ENCODE results near the gene C5.

Gene C5

DNA sequence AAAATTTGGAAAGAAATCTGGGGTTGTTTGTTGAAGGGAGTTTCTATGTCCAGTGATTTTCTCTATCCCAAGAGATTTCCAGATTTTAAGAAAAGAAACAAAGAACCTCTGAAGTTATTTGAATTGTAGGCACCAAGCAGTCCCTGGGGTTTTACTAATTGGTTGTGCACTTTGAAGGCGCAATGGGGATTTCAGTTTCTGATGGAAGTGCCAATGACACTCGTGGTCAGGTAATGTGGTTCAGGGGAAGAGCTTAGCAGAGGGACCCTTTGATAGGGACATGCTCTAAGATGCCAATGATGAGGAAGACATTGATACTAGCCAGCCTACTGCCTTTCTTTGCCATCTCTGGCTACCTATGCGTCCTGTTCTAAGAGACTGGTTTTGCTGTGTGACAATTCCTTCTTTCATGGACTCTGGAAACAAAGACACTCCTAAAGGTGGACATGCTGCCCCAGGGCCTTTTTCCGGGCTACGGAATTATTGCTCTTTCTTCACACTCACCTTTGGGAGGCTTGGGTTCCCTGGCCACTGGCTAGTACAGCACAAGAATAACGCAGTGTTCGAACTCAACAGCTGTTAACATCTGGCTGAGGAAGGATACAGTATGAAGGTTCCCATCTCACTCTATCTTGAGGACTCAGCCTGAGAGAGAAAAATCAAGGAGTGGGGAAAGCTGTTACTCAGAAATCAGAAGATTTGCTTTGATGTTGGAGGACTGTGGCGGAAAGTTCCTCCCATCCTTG lies 116.6 kb downstream of the C5 start:
- no peak for DNase-seq
- Mint-ChIP-seq H3K4me1 (peaks cover 42% of the 10 kb centered on the region), H3K27ac (no peak overlapping the region), H3K36me3 (ENCODE audit: low read depth) (no peaks in the 10 kb centered on the region), H3K4me3 (no peak overlapping the region), H3K27me3 (ENCODE audit: low read depth, poor library complexity) (peaks cover 28% of the 10 kb centered on the region), H3K9me3 (peaks cover 3% of the 10 kb centered on the region)
- TF ChIP-seq, protein P1, sequence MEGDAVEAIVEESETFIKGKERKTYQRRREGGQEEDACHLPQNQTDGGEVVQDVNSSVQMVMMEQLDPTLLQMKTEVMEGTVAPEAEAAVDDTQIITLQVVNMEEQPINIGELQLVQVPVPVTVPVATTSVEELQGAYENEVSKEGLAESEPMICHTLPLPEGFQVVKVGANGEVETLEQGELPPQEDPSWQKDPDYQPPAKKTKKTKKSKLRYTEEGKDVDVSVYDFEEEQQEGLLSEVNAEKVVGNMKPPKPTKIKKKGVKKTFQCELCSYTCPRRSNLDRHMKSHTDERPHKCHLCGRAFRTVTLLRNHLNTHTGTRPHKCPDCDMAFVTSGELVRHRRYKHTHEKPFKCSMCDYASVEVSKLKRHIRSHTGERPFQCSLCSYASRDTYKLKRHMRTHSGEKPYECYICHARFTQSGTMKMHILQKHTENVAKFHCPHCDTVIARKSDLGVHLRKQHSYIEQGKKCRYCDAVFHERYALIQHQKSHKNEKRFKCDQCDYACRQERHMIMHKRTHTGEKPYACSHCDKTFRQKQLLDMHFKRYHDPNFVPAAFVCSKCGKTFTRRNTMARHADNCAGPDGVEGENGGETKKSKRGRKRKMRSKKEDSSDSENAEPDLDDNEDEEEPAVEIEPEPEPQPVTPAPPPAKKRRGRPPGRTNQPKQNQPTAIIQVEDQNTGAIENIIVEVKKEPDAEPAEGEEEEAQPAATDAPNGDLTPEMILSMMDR (IDR thresholded peaks at IDR 0.05): no peak

DNA sequence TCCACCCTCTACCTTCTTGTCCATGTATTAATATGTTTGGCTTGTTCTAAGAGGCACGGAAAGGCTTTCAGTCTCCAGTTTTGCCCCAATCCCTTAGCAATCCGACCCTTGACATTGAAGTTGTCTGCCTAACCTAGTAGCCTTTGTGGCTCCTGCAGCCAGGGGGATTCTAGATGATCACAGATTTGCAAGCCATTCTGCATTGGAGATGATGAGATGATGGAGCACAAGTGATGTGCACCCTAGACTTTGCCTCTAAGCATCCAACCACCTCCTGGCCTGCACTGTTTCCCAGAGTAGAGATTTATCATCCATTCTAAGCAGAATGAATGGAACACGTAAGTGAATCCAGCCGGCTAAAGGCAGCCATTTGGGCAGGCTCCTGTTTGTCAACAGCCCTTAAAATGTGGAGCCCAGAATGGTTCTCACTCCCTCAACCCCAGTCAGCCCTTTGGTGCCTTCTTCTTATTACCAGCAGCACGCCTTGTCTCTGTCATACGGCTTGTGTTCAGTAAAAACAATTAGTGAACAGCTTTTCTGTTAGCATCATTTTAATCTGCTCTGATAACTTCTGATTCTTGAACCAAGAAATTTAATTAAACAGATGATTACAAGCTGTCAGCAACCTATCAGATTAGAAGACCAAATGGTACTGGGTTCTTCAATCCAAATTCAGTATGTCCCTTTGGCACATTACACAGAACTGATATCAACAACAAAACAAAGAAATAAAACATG lies 117.8 kb downstream of the C5 start:
- peaks cover 3% of the 10 kb centered on the region for H3K9me3 Mint-ChIP-seq
- DNase-seq: no peak
- TF ChIP-seq, protein P1 (IDR thresholded peaks at IDR 0.05): no peak
- no peak overlapping the region for H3K4me3 Mint-ChIP-seq
- peaks cover 35% of the 10 kb centered on the region for H3K4me1 Mint-ChIP-seq
- peaks cover 37% of the 10 kb centered on the region for H3K27me3 Mint-ChIP-seq (ENCODE audit: low read depth, poor library complexity)
- no peaks in the 10 kb centered on the region for H3K36me3 Mint-ChIP-seq (ENCODE audit: low read depth)
- H3K27ac Mint-ChIP-seq: no peak overlapping the region

DNA sequence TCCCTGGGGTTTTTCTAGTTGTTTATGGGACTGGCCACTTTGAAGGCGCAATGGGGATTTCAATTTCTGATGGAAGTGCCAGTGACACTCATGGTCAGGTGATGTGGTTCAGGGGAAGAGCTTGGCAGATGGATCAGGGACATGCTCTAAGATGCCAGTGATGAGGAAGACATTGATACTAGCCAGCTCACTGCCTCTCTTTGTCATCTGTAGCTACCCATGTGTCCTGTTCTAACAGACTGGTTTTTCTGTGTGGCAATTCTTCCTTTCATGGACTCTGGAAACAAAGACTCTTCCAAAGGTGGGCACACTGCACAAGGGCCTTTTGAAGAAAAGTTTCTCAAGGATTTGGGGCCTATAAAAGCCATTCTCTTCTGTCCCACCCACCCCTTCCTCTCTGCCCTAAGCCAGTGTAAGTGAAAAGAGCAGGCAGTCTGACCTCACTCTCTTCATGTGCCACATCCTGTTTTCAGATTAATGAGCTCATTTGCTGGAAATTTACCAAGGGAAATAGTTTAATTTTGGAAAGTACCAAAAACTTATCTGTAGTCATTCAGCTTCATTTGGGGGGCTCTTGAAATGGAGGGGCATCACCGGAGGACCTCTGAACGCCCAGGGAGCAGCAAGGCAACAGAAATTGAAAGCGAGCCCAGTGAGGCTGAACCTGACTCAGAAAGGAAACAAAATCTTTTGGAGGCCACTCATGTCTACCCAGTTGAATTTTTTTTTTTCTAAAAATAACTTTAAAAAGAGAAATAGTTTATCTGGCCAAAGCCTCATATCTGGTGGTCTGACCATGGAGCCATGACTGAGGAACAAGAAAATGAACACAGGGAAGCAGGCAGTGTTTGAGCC lies 118.6 kb downstream of the C5 start:
- Mint-ChIP-seq H3K4me3 (no peak overlapping the region), H3K27me3 (ENCODE audit: low read depth, poor library complexity) (peaks cover 33% of the 10 kb centered on the region), H3K27ac (no peak overlapping the region), H3K4me1 (peaks cover 27% of the 10 kb centered on the region), H3K9me3 (peaks cover 3% of the 10 kb centered on the region), H3K36me3 (ENCODE audit: low read depth) (no peaks in the 10 kb centered on the region)
- TF ChIP-seq, protein P1 (IDR thresholded peaks at IDR 0.05): no peak
- no peak for DNase-seq

DNA sequence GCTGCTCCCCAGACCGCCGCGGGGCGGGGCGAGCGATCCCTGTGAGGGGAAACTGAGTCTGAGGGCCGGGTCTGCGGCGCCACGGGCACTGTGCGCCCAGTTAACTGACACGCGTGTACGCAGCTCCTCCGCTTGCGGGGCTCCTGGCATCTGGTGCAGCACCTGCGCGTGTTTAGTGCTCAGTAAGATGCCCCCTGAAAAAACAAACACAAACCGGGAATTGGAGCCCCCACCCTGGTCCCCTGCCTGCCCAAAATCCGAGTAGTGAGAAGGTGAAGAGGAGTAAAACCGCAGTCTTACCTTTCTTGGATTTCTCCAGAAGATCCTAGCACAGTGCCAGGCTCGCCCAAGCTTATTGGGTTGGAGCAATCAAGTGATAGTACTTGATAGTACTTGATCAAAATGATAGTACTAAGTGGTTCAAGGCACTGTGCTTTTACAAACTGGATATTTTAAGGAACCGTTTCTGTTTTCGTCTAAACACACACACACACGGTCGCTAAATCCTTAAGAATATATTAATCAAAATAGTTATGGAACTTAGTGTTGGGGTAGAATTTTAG lies 120.8 kb downstream of the C5 start:
- no peak for DNase-seq
- peak overlapping the region; percentile 66 for H3K4me3 Mint-ChIP-seq
- H3K9me3 Mint-ChIP-seq: peaks cover 3% of the 10 kb centered on the region
- H3K4me1 Mint-ChIP-seq: peaks cover 31% of the 10 kb centered on the region
- H3K27ac Mint-ChIP-seq: no peak overlapping the region
- peaks cover 28% of the 10 kb centered on the region for H3K27me3 Mint-ChIP-seq (ENCODE audit: low read depth, poor library complexity)
- no peaks in the 10 kb centered on the region for H3K36me3 Mint-ChIP-seq (ENCODE audit: low read depth)
- TF ChIP-seq, protein P1 (IDR thresholded peaks at IDR 0.05): no peak

DNA sequence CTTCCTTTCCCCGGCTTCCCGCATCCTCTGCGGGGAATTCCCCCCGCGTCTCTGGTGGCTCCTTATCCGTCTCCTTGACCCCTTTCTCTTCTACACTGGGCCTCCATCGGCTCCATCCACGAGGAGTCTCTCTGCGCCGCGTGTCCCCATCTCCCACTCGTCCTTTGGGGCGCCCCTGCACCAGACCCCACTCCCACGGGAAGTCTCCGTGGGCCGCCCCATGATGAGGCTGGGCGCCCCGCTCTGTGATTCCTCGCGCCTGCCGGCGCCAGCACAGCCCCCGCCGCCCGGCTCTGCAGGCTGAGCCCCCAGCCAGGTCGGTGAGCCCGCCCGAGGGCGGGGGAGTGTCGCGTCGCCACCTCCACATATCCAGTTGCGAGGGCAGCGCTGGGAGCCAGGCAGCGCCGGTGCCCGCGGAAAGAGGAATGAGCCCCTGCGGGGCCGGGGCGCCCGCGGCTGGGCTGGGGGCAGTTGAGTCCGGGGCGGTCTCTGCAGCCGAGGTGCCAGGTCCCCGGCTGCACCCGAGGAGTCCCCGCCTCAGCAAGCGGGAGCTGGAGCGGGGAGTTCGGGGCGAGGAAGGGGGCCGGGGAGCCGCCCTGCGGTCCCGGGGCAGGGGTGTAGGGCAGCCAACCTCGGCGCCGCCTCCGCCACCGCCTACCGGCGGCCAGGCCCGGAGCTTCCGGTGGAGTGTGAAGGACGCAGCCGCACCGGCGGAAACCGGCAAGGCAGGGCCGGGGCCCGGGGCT lies 121.4 kb downstream of the C5 start:
- H3K27ac Mint-ChIP-seq: no peak overlapping the region
- peak overlapping the region; percentile 81 for H3K4me3 Mint-ChIP-seq
- peak; percentile 74 for DNase-seq
- H3K27me3 Mint-ChIP-seq (ENCODE audit: low read depth, poor library complexity): peaks cover 27% of the 10 kb centered on the region
- peaks cover 31% of the 10 kb centered on the region for H3K4me1 Mint-ChIP-seq
- TF ChIP-seq, protein P1 (IDR thresholded peaks at IDR 0.05): no peak
- H3K9me3 Mint-ChIP-seq: peaks cover 3% of the 10 kb centered on the region
- no peaks in the 10 kb centered on the region for H3K36me3 Mint-ChIP-seq (ENCODE audit: low read depth)

Data from nephron progenitor cell (in vitro differentiated cells).